ENCODE measurements around the gene KIAA0825. TPM values are rescaled to one million over a fixed set of nuclear protein-coding genes. Genes with fewer than 3 reads are reported as not detected.

Gene KIAA0825
- total and polyA plus RNA-seq, 8 donors: 5.1 to 6.9 (median 6.5) TPM

GRCh38 chr5:94471521-94471920 lies 146.9 kb downstream of the KIAA0825 start:
- ATAC-seq (no peak), DNase-seq (no peak)
- no peak overlapping the region for H3K4me3 ChIP-seq
- TF ChIP-seq CTCF (IDR thresholded peaks at IDR 0.05): no peak
- intact Hi-C loops (cut with DNase I): no loop called here
- H3K9me3 ChIP-seq: no peaks in the 10 kb centered on the region
- no peak overlapping the region for H3K27ac ChIP-seq
- H3K27me3 ChIP-seq: no peaks in the 10 kb centered on the region
- no peaks in the 10 kb centered on the region for H3K4me1 ChIP-seq
- no peaks in the 10 kb centered on the region for H3K36me3 ChIP-seq

GRCh38 chr5:94470802-94471201 lies 147.6 kb downstream of the KIAA0825 start:
- no peak for ATAC-seq
- Histone ChIP-seq H3K27me3 (no peaks in the 10 kb centered on the region), H3K27ac (no peak overlapping the region), H3K9me3 (no peaks in the 10 kb centered on the region), H3K4me3 (no peak overlapping the region), H3K4me1 (no peaks in the 10 kb centered on the region), H3K36me3 (no peaks in the 10 kb centered on the region)
- no peak for TF ChIP-seq CTCF (IDR thresholded peaks at IDR 0.05)
- no peak for DNase-seq
- intact Hi-C loops (cut with DNase I): no loop called here

- Histone ChIP-seq H3K36me3 (no peaks in the 10 kb centered on the region), H3K4me3 (no peak overlapping the region), H3K4me1 (no peaks in the 10 kb centered on the region), H3K9me3 (no peaks in the 10 kb centered on the region), H3K27ac (no peak overlapping the region), H3K27me3 (no peaks in the 10 kb centered on the region)
- no peak for DNase-seq
- intact Hi-C loops (cut with DNase I): no loop called here
- no peak for ATAC-seq
- no peak for TF ChIP-seq CTCF (IDR thresholded peaks at IDR 0.05)
Measured at GRCh38 chr5:94469894-94470329, 148.5 kb downstream of the KIAA0825 start.

GRCh38 chr5:94467954-94468930 lies 150.2 kb downstream of the KIAA0825 start:
- H3K36me3 ChIP-seq: no peaks in the 10 kb centered on the region
- TF ChIP-seq CTCF (IDR thresholded peaks at IDR 0.05): no peak
- H3K9me3 ChIP-seq: no peaks in the 10 kb centered on the region
- ATAC-seq (no peak), DNase-seq (peak in 1 of 4 donors; percentile 24)
- no peak overlapping the region for H3K4me3 ChIP-seq
- intact Hi-C loops (cut with DNase I): no loop called here
- no peak overlapping the region for H3K27ac ChIP-seq
- H3K27me3 ChIP-seq: no peaks in the 10 kb centered on the region
- H3K4me1 ChIP-seq: no peaks in the 10 kb centered on the region

- peak in 2 of 4 donors; percentile 81 to 83 for DNase-seq
- no peak overlapping the region for H3K27ac ChIP-seq
- no peaks in the 10 kb centered on the region for H3K36me3 ChIP-seq
- intact Hi-C loops (cut with DNase I): no loop called here
- H3K9me3 ChIP-seq: no peaks in the 10 kb centered on the region
- TF ChIP-seq CTCF (IDR thresholded peaks at IDR 0.05): no peak
- no peak for ATAC-seq
- H3K4me3 ChIP-seq: no peak overlapping the region
- H3K27me3 ChIP-seq: no peaks in the 10 kb centered on the region
- H3K4me1 ChIP-seq: no peaks in the 10 kb centered on the region
Measured at GRCh38 chr5:94467346-94467953, 151.0 kb downstream of the KIAA0825 start.
